ENCODE data around the gene LINGO1.

LINGO1 gene

GRCh38 chr15:77672135-77672534 is 39.4 kb upstream of the LINGO1 start:
- in situ Hi-C loops (cut with HindIII; ENCODE audit: low sequenced_read_pairs), result no loop called here
- no peak overlapping the region for H3K4me3 ChIP-seq (ENCODE audit: low read depth, low read length)
- no peak for DNase-seq (ENCODE audit: low read depth, low spot score)
- TF ChIP-seq CTCF (IDR thresholded peaks at IDR 0.05; ENCODE audit: low read depth, low read length), result no peak

GRCh38 chr15:77671362-77672056 is 38.8 kb upstream of the LINGO1 start:
- in situ Hi-C loops (cut with HindIII; ENCODE audit: low sequenced_read_pairs), result no loop called here
- no peak overlapping the region for H3K4me3 ChIP-seq (ENCODE audit: low read depth, low read length)
- no peak for DNase-seq (ENCODE audit: low read depth, low spot score)
- no peak for TF ChIP-seq CTCF (IDR thresholded peaks at IDR 0.05; ENCODE audit: low read depth, low read length)

GRCh38 chr15:77670558-77671361 is 38.0 kb upstream of the LINGO1 start:
- H3K4me3 ChIP-seq (ENCODE audit: low read depth, low read length), result no peak overlapping the region
- no peak for DNase-seq (ENCODE audit: low read depth, low spot score)
- no peak for TF ChIP-seq CTCF (IDR thresholded peaks at IDR 0.05; ENCODE audit: low read depth, low read length)
- in situ Hi-C loops (cut with HindIII; ENCODE audit: low sequenced_read_pairs), result no loop called here

GRCh38 chr15:77669896-77670295 is 37.2 kb upstream of the LINGO1 start:
- H3K4me3 ChIP-seq (ENCODE audit: low read depth, low read length), result no peak overlapping the region
- in situ Hi-C loops (cut with HindIII; ENCODE audit: low sequenced_read_pairs), result no loop called here
- no peak for TF ChIP-seq CTCF (IDR thresholded peaks at IDR 0.05; ENCODE audit: low read depth, low read length)
- no peak for DNase-seq (ENCODE audit: low read depth, low spot score)

GRCh38 chr15:77667338-77668234 is 34.9 kb upstream of the LINGO1 start:
- in situ Hi-C loops (cut with HindIII; ENCODE audit: low sequenced_read_pairs), result no loop called here
- no peak for DNase-seq (ENCODE audit: low read depth, low spot score)
- no peak for TF ChIP-seq CTCF (IDR thresholded peaks at IDR 0.05; ENCODE audit: low read depth, low read length)
- no peak overlapping the region for H3K4me3 ChIP-seq (ENCODE audit: low read depth, low read length)

- DNase-seq (ENCODE audit: low read depth, low spot score), result no peak
- no peak overlapping the region for H3K4me3 ChIP-seq (ENCODE audit: low read depth, low read length)
- in situ Hi-C loops (cut with HindIII; ENCODE audit: low sequenced_read_pairs), result no loop called here
- TF ChIP-seq CTCF (IDR thresholded peaks at IDR 0.05; ENCODE audit: low read depth, low read length), result no peak
These were observed 33.6 kb upstream of the LINGO1 start for GRCh38 chr15:77666296-77666660.
